HL-60/S4 (cell line): ENCODE results near the gene STRA6.

Source experiments
- in situ Hi-C: fragments of 300-500 bp; cut with MboI; formaldehyde crosslinking; loops from 2 replicates; pipeline ENCODE4 v1.14.3; 2022; ENCODE audit warnings: low sequenced_read_pairs

The STRA6 gene

GRCh38 chr15:74202452-74203401 is at the start of gene STRA6:
STRA6 (minus strand) TSS chr15:74202787; CDS start chr15:74202267, 520 bp downstream.
- in situ Hi-C loops, result no loop called here

DNA sequence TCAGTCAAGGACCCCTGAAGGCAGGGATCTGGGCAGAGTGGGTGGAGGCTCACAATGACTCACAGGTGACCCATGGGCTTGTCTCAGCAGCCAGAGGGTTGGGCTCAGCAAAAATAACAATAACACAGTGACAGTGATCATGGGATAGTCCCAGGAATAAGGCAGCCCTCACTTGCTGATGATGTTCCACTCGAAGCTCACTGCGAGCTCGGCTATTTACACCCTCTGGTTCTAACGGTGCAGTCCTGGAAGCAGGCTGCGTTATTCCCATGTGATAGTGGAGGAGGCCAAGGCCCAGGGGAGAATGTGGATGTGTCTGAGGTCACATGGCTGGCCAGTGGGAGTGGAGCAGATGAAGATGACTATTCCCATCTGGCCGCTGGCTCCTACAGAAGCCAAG is 49.7 kb upstream of the STRA6 start:
- in situ Hi-C loops, result no loop called here

DNA sequence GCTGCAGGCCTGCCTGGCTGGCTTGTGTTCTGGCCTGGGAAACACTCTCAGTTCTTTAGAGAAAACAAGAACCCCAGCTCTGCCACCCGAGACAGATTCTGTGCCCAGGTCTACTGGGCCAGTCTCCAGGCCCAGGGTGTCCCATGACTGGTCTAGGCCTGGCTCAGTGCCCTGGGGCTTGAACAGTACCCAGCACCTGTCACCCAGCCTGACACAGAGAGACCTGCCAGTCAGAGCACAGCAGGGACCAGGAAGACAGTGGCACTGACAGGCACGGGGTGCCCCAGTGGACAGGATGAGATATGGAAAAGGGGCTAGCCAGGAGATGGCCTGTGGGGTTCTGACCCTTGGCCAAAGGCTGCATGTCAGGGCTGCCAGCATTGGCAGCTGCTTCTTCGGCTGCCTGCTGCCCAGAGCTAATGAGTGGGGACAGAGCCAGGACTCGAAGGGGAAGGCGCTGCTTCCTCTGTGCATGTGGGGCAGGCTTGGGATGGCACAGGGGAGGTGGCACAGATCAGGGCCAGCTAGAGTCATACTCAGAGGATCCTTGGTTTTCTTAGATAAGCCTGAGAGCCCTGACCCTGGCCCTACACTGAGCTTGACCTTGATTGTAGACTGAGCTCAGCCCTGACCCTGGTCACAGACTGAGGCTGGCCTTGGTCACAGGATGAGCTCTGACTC is 48.7 kb upstream of the STRA6 start:
- in situ Hi-C loops, result no loop called here

GRCh38 chr15:74250266-74250665 is 47.7 kb upstream of the STRA6 start:
- in situ Hi-C loops, result no loop called here

- in situ Hi-C loops, result no loop called here
These were observed 42.9 kb upstream of the STRA6 start for GRCh38 chr15:74245342-74245931.

DNA sequence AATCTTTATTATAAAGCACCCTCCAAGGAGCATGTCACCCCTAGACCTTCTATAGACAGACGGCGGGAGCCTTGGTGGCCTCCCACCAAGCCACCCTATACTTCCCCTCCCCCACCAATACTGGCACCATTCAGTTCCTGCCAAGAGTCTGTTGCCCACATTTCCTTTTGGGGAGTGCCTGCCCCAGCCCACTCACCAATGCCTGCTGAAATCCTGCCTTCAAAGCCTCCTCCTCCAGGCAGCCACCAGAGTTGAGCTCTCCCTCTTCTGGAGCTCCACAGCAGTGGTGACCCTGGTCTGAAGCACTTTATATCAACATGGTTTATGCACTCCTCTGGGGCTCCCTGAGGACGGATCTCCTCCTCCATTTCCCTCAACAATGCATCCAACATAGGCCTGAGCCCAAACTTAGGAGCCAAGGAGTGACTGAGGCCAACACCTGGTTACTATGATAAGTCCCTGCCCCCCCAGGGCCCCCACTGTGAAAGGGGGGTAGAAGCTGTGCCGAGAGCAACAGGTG is 42.3 kb upstream of the STRA6 start:
- in situ Hi-C loops, result no loop called here

DNA sequence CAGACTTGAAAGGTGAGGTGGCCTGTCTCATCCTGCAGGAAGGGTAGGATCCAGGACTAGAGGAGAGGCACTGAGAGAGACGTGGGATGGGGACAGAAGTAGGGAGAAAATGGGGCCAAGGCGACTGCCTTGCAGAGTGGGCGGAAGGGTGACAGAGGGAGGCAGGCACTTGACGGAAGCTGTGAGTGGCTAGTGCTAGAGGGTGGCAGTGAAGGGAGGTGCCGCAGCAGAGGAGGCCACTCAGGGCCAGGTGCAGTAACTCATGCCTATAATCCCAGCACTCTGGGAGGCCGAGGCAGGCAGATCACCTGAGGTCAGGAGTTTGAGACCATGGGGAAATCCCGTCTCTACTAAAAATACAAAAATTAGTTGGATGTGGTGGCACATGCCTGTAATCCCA is 40.8 kb upstream of the STRA6 start:
- in situ Hi-C loops, result no loop called here

- in situ Hi-C loops, result no loop called here
These were observed 40.0 kb upstream of the STRA6 start for GRCh38 chr15:74242441-74243185.

DNA sequence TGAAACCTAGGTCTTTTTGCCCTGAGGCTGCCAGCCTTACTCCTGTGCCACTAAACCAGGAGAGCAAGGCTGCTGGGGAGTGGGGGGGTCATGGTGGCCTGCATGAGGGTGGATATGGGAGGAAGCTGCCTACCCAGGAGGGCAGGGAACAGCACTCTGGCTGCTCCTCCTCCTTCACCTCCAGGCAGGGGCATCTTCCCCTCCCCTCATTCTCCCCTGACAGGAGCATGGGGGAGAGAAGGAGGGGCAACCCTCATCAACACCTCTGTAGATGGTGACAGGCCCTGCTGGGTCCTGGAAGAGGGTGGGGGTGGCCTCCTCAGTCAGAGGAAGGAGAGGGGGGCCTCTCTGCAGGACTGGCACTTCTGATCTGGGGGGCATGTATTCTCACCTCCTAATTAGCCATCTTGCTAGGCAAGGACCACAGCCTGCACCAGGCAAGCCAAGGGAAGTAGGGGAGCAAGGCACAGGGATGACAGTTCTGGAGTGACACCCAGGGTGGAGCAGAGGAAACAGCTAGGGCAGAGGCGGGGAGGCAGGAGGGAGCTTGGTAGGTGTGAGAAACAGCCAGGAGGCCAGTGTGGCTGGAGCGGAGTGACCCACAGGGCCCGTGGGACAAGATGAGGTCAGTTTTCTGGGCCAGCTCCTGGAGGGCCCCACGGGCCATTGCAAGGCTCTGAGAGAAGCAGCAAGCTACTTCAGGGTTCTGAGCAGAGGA is 38.5 kb upstream of the STRA6 start:
- in situ Hi-C loops, result no loop called here

GRCh38 chr15:74240002-74240568 is 37.5 kb upstream of the STRA6 start:
- in situ Hi-C loops, result no loop called here

- in situ Hi-C loops, result no loop called here
These were observed 36.6 kb upstream of the STRA6 start for GRCh38 chr15:74239051-74239705.

- in situ Hi-C loops, result no loop called here
These were observed 33.4 kb upstream of the STRA6 start, which contains the start of gene CCDC33 for GRCh38 chr15:74235962-74236361. CCDC33 (plus strand) TSS chr15:74236326; CDS start chr15:74236720, 394 bp downstream.

GRCh38 chr15:74234598-74234875 is 31.9 kb upstream of the STRA6 start:
- in situ Hi-C loops, result no loop called here

DNA sequence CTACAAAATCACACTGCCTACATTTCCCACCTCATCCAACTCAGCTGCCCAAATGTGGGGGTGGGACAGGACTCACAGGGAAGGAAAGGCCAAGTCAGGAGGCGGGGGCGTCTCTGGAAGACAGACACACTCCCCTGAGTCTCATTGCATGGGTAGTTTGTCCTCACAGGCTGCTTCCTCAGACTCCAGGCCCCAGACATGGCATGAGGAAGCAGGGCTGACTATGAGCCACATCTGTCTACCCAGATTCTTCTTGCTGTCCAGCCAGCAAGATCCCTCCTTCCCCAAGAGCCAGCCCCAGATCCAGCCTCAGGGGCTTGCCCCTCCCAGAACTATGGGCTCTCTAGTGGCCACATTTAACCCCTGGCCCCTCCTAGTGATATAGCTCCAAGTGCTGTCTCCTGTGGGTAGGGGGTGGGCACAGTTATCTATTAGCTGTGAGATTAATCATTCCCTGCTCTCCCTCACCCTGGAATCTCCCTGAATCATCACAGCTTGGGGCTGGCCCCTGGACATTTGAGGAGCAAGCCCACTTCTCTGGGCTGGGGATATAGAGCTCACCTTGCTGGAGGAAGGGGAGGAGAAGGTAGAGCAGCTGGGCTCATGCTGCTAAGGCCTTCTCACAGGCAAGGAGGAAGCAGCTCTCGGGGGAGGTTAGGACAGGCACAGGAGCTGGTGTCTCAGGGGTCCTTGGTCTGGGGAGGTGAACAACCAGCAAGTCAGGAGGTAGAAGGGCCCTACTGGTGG is 31.4 kb upstream of the STRA6 start:
- in situ Hi-C loops, result no loop called here

- in situ Hi-C loops, result no loop called here
These were observed 30.8 kb upstream of the STRA6 start for GRCh38 chr15:74233373-74233772.

GRCh38 chr15:74231475-74231874 is 28.9 kb upstream of the STRA6 start:
- in situ Hi-C loops, result no loop called here

DNA sequence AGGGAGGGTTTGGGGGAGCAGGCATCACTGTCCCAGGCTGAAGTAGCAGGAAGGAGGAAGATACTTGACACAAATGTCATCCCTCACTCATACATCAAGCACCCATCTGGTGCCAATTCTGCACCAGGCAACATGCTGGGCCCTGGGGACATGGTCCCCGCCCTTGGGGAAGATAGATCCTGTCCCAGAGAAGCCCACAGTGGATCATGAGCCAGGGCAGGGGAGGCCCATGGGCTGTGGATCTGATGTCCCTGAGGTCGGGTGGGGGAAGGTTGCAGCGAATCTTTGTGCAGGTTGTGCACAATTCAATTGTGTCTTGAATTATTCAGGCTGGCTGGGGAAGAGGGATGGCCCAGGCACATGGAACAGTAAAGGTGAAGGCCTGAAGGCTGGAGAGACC is 27.1 kb upstream of the STRA6 start:
- in situ Hi-C loops, result no loop called here

GRCh38 chr15:74228723-74229081 is 26.1 kb upstream of the STRA6 start:
- in situ Hi-C loops, result no loop called here
